Adipose tissue (tissue), 3 donors: Measurements from ENCODE around the gene KIF5A. TPM values are rescaled to one million over a fixed set of nuclear protein-coding genes. Genes with fewer than 3 reads are reported as not detected.

Source experiments
- H3K27ac ChIP-seq: one replicate; pipeline ENCODE4 v1.5.1; 2013; ENCODE audit warnings: low read depth, low read length
- WGBS, 3 donors: extraction: QIAGEN DNeasy Blood & Tissue Kit; methylation state at CpG; one replicate each; pipeline ENCODE4 v1.1.7; 2013; 5-methylcytosine and 5-hydroxymethylcytosine counted together
- polyA plus RNA-seq, 3 donors: library from polyadenylated mRNA; stranded (reverse); fragments of 200-250 nt; gene quantifications; one replicate each; pipeline ENCODE4 v1.2.3, GENCODE V29; 2013
- donor health status: healthy with polysubstance abuse.
- donor health status: Bipolar disorder and iron deficiency.
- donor health status: healthy.

KIF5A gene
- polyA plus RNA-seq, 3 donors: 0.04 to 0.41 (median 0.11) TPM

- 45 to 56% (median 48%) methylated on average over 8 of the region's 8 CpGs for WGBS, 3 donors
- no peak overlapping the region for H3K27ac ChIP-seq
These were observed 31.5 kb upstream of the KIF5A start for GRCh38 chr12:57518176-57518919.

- 16 to 29% (median 26%) methylated on average over 7 of the region's 7 CpGs for WGBS, 3 donors
- H3K27ac ChIP-seq: peak overlapping the region; percentile 86
These were observed 30.7 kb upstream of the KIF5A start for GRCh38 chr12:57518920-57519795.

GRCh38 chr12:57519796-57520052 lies 30.1 kb upstream of the KIF5A start:
- WGBS, 3 donors: 0 to 1% (median 1%) methylated on average over 8 of the region's 8 CpGs

GRCh38 chr12:57520053-57520818 lies 29.6 kb upstream of the KIF5A start, which contains the start of gene DDIT3:
Gene DDIT3, minus strand, starts transcription at chr12:57520514. Its CDS starts 3,108 bp downstream, at chr12:57517406.
- H3K27ac ChIP-seq: peak within 1 kb of the TSS; percentile 98
- 0 to 1% (median 0%) methylated on average over 44 to 52 of the region's 52 CpGs for WGBS, 3 donors

More at GRCh38 chr12:57519796-57520052, 30.1 kb upstream of the KIF5A start:
- peak overlapping the region; percentile 86 for H3K27ac ChIP-seq

- H3K27ac ChIP-seq: peak overlapping the region; percentile 5
- WGBS, 3 donors: 33 to 57% (median 51%) methylated on average over 17 of the region's 17 CpGs
These were observed 28.3 kb upstream of the KIF5A start for GRCh38 chr12:57521525-57522010.

GRCh38 chr12:57522011-57522886 lies 27.6 kb upstream of the KIF5A start, which contains the start of gene MBD6:
Gene MBD6, plus strand, starts transcription at chr12:57522824. Its CDS starts 1,480 bp downstream, at chr12:57524304.
- peak within 1 kb of the TSS; percentile 93 for H3K27ac ChIP-seq
- WGBS, 3 donors: 1 to 2% (median 2%) methylated on average over 25 to 57 of the region's 57 CpGs

GRCh38 chr12:57522887-57523705 lies 26.7 kb upstream of the KIF5A start:
- H3K27ac ChIP-seq: peak overlapping the region; percentile 56
- 0 to 1% (median 1%) methylated on average over 20 to 38 of the region's 38 CpGs for WGBS, 3 donors

GRCh38 chr12:57523706-57524614 lies 25.9 kb upstream of the KIF5A start:
- 57 to 70% (median 69%) methylated on average over 14 of the region's 14 CpGs for WGBS, 3 donors
- H3K27ac ChIP-seq: no peak overlapping the region

GRCh38 chr12:57524814-57525614 lies 24.8 kb upstream of the KIF5A start:
- 63 to 72% (median 65%) methylated on average over 11 of the region's 11 CpGs for WGBS, 3 donors

GRCh38 chr12:57525615-57526383 lies 24.0 kb upstream of the KIF5A start:
- 79 to 84% (median 82%) methylated on average over 16 of the region's 16 CpGs for WGBS, 3 donors
- H3K27ac ChIP-seq: no peak overlapping the region

More at GRCh38 chr12:57524814-57525614, 24.8 kb upstream of the KIF5A start:
- H3K27ac ChIP-seq: no peak overlapping the region

GRCh38 chr12:57526477-57527126 lies 23.2 kb upstream of the KIF5A start:
- WGBS, 3 donors: 77 to 83% (median 77%) methylated on average over 4 of the region's 4 CpGs
- H3K27ac ChIP-seq: no peak overlapping the region

GRCh38 chr12:57527184-57527583 lies 22.7 kb upstream of the KIF5A start:
- WGBS, 3 donors: 72 to 79% (median 77%) methylated on average over 5 of the region's 5 CpGs
- H3K27ac ChIP-seq: no peak overlapping the region

- H3K27ac ChIP-seq: no peak overlapping the region
- 81 to 85% (median 82%) methylated on average over 10 to 12 of the region's 12 CpGs for WGBS, 3 donors
These were observed 21.7 kb upstream of the KIF5A start for GRCh38 chr12:57528176-57528575.
